Measurements from ENCODE around the gene HSFX3.
"Not testable (repeated sequence)": the region's sequence is repeated elsewhere in the genome, so short reads cannot be mapped to it uniquely, and the experiment has no call there.

HSFX3 gene

GRCh38 chrX:149549701-149550100 is at the start of gene HSFX3:
TSS of gene HSFX3 (minus strand) at chrX:149549924. CDS start at chrX:149549852, 72 bp downstream.
- not testable (repeated sequence) for DNase-seq (ENCODE audit: low spot score)

- not testable (repeated sequence) for DNase-seq (ENCODE audit: low spot score)
Observed at GRCh38 chrX:149598603-149599002, 48.9 kb upstream of the HSFX3 start.

GRCh38 chrX:149595943-149596342 is 46.2 kb upstream of the HSFX3 start:
- not testable (repeated sequence) for DNase-seq (ENCODE audit: low spot score)

- not testable (repeated sequence) for DNase-seq (ENCODE audit: low spot score)
Observed at GRCh38 chrX:149595214-149595613, 45.5 kb upstream of the HSFX3 start, which contains the start of gene HSFX2. TSS of gene HSFX2 (minus strand) at chrX:149595314. CDS start at chrX:149594700, 614 bp downstream.

- DNase-seq (ENCODE audit: low spot score) = not testable (repeated sequence)
Observed at GRCh38 chrX:149590993-149591392, 41.3 kb upstream of the HSFX3 start.

GRCh38 chrX:149587359-149587758 is 37.6 kb upstream of the HSFX3 start, which contains the start of gene MAGEA9B:
TSS of gene MAGEA9B (minus strand) at chrX:149587459. CDS start at chrX:149583179, 4,280 bp downstream.
- DNase-seq (ENCODE audit: low spot score) = not testable (repeated sequence)

GRCh38 chrX:149585631-149586030 is 35.9 kb upstream of the HSFX3 start:
- DNase-seq (ENCODE audit: low spot score) = not testable (repeated sequence)

GRCh38 chrX:149573456-149573855 is 23.7 kb upstream of the HSFX3 start:
- DNase-seq (ENCODE audit: low spot score) = not testable (repeated sequence)

GRCh38 chrX:149572743-149573142 is 23.0 kb upstream of the HSFX3 start:
- DNase-seq (ENCODE audit: low spot score) = no peak

- DNase-seq (ENCODE audit: low spot score) = no peak
Observed at GRCh38 chrX:149571770-149572169, 22.0 kb upstream of the HSFX3 start.

GRCh38 chrX:149570668-149571067 is 20.9 kb upstream of the HSFX3 start:
- no peak for DNase-seq (ENCODE audit: low spot score)

GRCh38 chrX:149569770-149570169 is 20.0 kb upstream of the HSFX3 start:
- no peak for DNase-seq (ENCODE audit: low spot score)

GRCh38 chrX:149568701-149569296 is 19.1 kb upstream of the HSFX3 start:
- no peak for DNase-seq (ENCODE audit: low spot score)

GRCh38 chrX:149567621-149568417 is 18.1 kb upstream of the HSFX3 start:
- DNase-seq (ENCODE audit: low spot score) = no peak

GRCh38 chrX:149563359-149563758 is 13.6 kb upstream of the HSFX3 start:
- DNase-seq (ENCODE audit: low spot score) = no peak

- not testable (repeated sequence) for DNase-seq (ENCODE audit: low spot score)
Observed at GRCh38 chrX:149555251-149555650, 5.5 kb upstream of the HSFX3 start.

- not testable (repeated sequence) for DNase-seq (ENCODE audit: low spot score)
Observed at GRCh38 chrX:149551939-149552248, 2.2 kb upstream of the HSFX3 start.

- not testable (repeated sequence) for DNase-seq (ENCODE audit: low spot score)
Observed at GRCh38 chrX:149551245-149551938, 1.7 kb upstream of the HSFX3 start.

GRCh38 chrX:149550454-149550853 is 730 bp upstream of the HSFX3 start:
- not testable (repeated sequence) for DNase-seq (ENCODE audit: low spot score)

- DNase-seq (ENCODE audit: low spot score) = not testable (repeated sequence)
Observed at GRCh38 chrX:149547782-149548181, 1.9 kb downstream of the HSFX3 start.

- DNase-seq (ENCODE audit: low spot score) = not testable (repeated sequence)
Observed at GRCh38 chrX:149546962-149547361, 2.8 kb downstream of the HSFX3 start.

All from NAMALWA (cell line).